Stomach (tissue), 4 donors: Measurements from ENCODE around the gene LNP1.

Experiments
- CTCF ChIP-seq, 7 experiments: fragments of 450-650 bp in 4 of 7; fragments of 200-600 bp in 3 of 7; sonication (generic) in 3 of 7; IDR thresholded peaks; one replicate each; pipeline ENCODE4 v1.5.1; 2016 to 2019; ENCODE audit warnings: antibody characterized with exemption in 7 of 7, control low read depth in 2 of 7, mild to moderate bottlenecking in 1 of 7
- POLR2A ChIP-seq, 4 donors: fragments of 450-650 bp; IDR thresholded peaks; one replicate each; pipeline ENCODE4 v1.6.1; 2016; ENCODE audit warnings: antibody characterized with exemption in 4 of 4, control low read depth in 2 of 4, mild to moderate bottlenecking in 1 of 4, moderate library complexity in 1 of 4
- POLR2AphosphoS5 ChIP-seq, 3 donors: sonication (generic); formaldehyde crosslinking; IDR thresholded peaks; one replicate each; pipeline ENCODE4 v1.6.1; 2016; ENCODE audit warnings: antibody characterized with exemption in 3 of 3

GRCh38 chr3:100407164-100407563, 5.8 kb downstream of the LNP1 start:
- TF ChIP-seq CTCF (IDR thresholded peaks at IDR 0.05) (no peak), POLR2A (IDR thresholded peaks at IDR 0.05) (no peak), POLR2AphosphoS5 (IDR thresholded peaks at IDR 0.05) (no peak)
